Smooth muscle cell (in vitro differentiated cells): ENCODE data around the gene CCNA2. TPM values are rescaled to one million over a fixed set of nuclear protein-coding genes. Genes with fewer than 3 reads are reported as not detected.

Source experiments
- DNase-seq: peaks from one replicate; lab custom pipeline; 2025; ENCODE audit not compliant: unreplicated experiment; lab: John Stamatoyannopoulos, UW
- H2AFZ ChIP-seq: fragments of 200-600 bp; sonication (generic); 2 replicates; pipeline ENCODE4 v1.6.0; 2016; ENCODE audit warnings: antibody characterized with exemption, low read depth, mild to moderate bottlenecking
- H3F3A ChIP-seq: fragments of 200-600 bp; sonication (generic); 2 replicates; pipeline ENCODE4 v1.6.0; 2017; ENCODE audit warnings: antibody characterized with exemption, low read depth
- H3K27ac ChIP-seq: fragments of 200-600 bp; sonication (generic); 2 replicates; pipeline ENCODE4 v1.5.1; 2016; ENCODE audit warnings: low read depth, mild to moderate bottlenecking
- H3K27me3 ChIP-seq: fragments of 200-600 bp; sonication (generic); 2 replicates; pipeline ENCODE4 v1.6.1; 2016; ENCODE audit warnings: low read depth, mild to moderate bottlenecking
- H3K36me3 ChIP-seq: fragments of 200-600 bp; sonication (generic); 2 replicates; pipeline ENCODE4 v1.5.1; 2016; ENCODE audit warnings: low read depth
- H3K4me1 ChIP-seq: fragments of 200-600 bp; sonication (generic); 2 replicates; pipeline ENCODE4 v1.5.1; 2016; ENCODE audit warnings: low read depth
- H3K4me2 ChIP-seq: fragments of 200-600 bp; sonication (generic); 2 replicates; pipeline ENCODE4 v1.6.0; 2016; ENCODE audit warnings: mild to moderate bottlenecking
- H3K4me3 ChIP-seq: fragments of 200-600 bp; sonication (generic); 2 replicates; pipeline ENCODE4 v1.5.1; 2016; ENCODE audit warnings: mild to moderate bottlenecking
- H3K79me2 ChIP-seq: fragments of 200-600 bp; sonication (generic); 2 replicates; pipeline ENCODE4 v1.6.0; 2016; ENCODE audit warnings: low read depth, mild to moderate bottlenecking
- H3K9ac ChIP-seq: fragments of 200-600 bp; sonication (generic); 2 replicates; pipeline ENCODE4 v1.6.0; 2016; ENCODE audit warnings: low read depth
- H3K9me3 ChIP-seq: fragments of 200-600 bp; sonication (generic); replicated peaks from 2 replicates; pipeline ENCODE4 v1.5.1; 2016; ENCODE audit warnings: low read depth
- H4K20me1 ChIP-seq: fragments of 200-600 bp; sonication (generic); 2 replicates; pipeline ENCODE4 v1.6.0; 2016; ENCODE audit warnings: low read depth
- WGBS: methylation state at CpG from one replicate; pipeline ENCODE4 v1.1.7; 2016; ENCODE audit warnings: low lambda C conversion rate; 5-methylcytosine and 5-hydroxymethylcytosine counted together
- polyA plus RNA-seq: library from polyadenylated mRNA; unstranded; fragments of >200 nt; fragmentation: Nextera tagmentation; extraction: Ambion mirVana; gene quantifications from 2 replicates; pipeline ENCODE4 v1.2.1, GENCODE V29; 2016
- total RNA-seq: library from RNA; depleted of rRNA; stranded (reverse); fragments of >200 nt; gene quantifications from 2 replicates; pipeline ENCODE4 v1.2.3, GENCODE V29; 2014
- TF ChIP-seq, protein P1 (sequence below): fragments of 200-600 bp; sonication (generic); IDR thresholded peaks from 2 replicates; pipeline ENCODE4 v1.5.1; 2017; ENCODE audit warnings: borderline replicate concordance, mild to moderate bottlenecking, antibody characterized with exemption; ENCODE audit not compliant: insufficient read depth, poor library complexity, severe bottlenecking

The CCNA2 gene
- total and polyA plus RNA-seq, 2 experiments from 2014 or later: 13.0 to 21.4 TPM

DNA sequence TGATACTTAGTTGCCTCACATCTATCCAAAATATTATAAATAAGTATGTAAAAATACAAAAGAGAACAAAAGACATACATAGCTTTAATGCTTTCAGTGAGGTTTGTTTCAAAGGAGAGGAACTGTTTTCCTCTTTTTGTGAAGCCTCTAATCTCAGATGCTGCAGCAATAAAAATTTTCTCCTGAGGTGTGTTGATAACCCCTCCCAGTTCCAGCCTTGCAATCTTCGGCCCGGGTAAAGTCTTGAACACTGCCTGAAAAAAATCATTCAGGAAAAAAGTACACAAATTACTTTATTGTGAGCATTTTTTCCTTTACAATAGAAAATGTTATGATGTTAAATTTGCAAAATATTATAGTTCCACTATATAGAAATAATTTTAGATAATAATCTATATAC is 37.7 kb upstream of the CCNA2 start:
- H3F3A ChIP-seq: no peaks in the 10 kb centered on the region
- DNase-seq: no peak
- H4K20me1 ChIP-seq: no peaks in the 10 kb centered on the region
- no peaks in the 10 kb centered on the region for H3K27me3 ChIP-seq
- TF ChIP-seq, protein P1, sequence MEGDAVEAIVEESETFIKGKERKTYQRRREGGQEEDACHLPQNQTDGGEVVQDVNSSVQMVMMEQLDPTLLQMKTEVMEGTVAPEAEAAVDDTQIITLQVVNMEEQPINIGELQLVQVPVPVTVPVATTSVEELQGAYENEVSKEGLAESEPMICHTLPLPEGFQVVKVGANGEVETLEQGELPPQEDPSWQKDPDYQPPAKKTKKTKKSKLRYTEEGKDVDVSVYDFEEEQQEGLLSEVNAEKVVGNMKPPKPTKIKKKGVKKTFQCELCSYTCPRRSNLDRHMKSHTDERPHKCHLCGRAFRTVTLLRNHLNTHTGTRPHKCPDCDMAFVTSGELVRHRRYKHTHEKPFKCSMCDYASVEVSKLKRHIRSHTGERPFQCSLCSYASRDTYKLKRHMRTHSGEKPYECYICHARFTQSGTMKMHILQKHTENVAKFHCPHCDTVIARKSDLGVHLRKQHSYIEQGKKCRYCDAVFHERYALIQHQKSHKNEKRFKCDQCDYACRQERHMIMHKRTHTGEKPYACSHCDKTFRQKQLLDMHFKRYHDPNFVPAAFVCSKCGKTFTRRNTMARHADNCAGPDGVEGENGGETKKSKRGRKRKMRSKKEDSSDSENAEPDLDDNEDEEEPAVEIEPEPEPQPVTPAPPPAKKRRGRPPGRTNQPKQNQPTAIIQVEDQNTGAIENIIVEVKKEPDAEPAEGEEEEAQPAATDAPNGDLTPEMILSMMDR: no peak
- no peak overlapping the region for H3K27ac ChIP-seq
- H3K4me2 ChIP-seq: no peak overlapping the region
- WGBS: 97% methylated on average over 2 of the region's 2 CpGs
- no peaks in the 10 kb centered on the region for H3K9me3 ChIP-seq
- peaks cover 8% of the 10 kb centered on the region for H3K36me3 ChIP-seq
- H3K79me2 ChIP-seq: no peaks in the 10 kb centered on the region
- no peaks in the 10 kb centered on the region for H3K4me1 ChIP-seq
- no peak overlapping the region for H3K9ac ChIP-seq
- no peak overlapping the region for H3K4me3 ChIP-seq
- no peak overlapping the region for H2AFZ ChIP-seq

- H4K20me1 ChIP-seq: no peaks in the 10 kb centered on the region
- TF ChIP-seq, protein P1: no peak
- no peak overlapping the region for H3K4me3 ChIP-seq
- H3K4me1 ChIP-seq: no peaks in the 10 kb centered on the region
- no peaks in the 10 kb centered on the region for H3K79me2 ChIP-seq
- H3K27ac ChIP-seq: no peak overlapping the region
- H3K9ac ChIP-seq: no peak overlapping the region
- H3F3A ChIP-seq: no peaks in the 10 kb centered on the region
- peaks cover 3% of the 10 kb centered on the region for H3K36me3 ChIP-seq
- H3K9me3 ChIP-seq: no peaks in the 10 kb centered on the region
- no peak overlapping the region for H2AFZ ChIP-seq
- H3K4me2 ChIP-seq: no peak overlapping the region
- no peaks in the 10 kb centered on the region for H3K27me3 ChIP-seq
- no peak for DNase-seq
These were observed 36.4 kb upstream of the CCNA2 start for GRCh38 chr4:121860121-121860520.

GRCh38 chr4:121851354-121851753 is 27.7 kb upstream of the CCNA2 start:
- no peak overlapping the region for H3K4me2 ChIP-seq
- peaks cover 5% of the 10 kb centered on the region for H3K36me3 ChIP-seq
- no peak overlapping the region for H3K9ac ChIP-seq
- H3K4me1 ChIP-seq: no peaks in the 10 kb centered on the region
- no peak overlapping the region for H3K4me3 ChIP-seq
- no peak overlapping the region for H2AFZ ChIP-seq
- DNase-seq: no peak
- H3K79me2 ChIP-seq: no peaks in the 10 kb centered on the region
- H4K20me1 ChIP-seq: no peaks in the 10 kb centered on the region
- WGBS: 97% methylated on average over 1 of the region's 1 CpG
- H3F3A ChIP-seq: no peaks in the 10 kb centered on the region
- TF ChIP-seq, protein P1: no peak
- no peaks in the 10 kb centered on the region for H3K27me3 ChIP-seq
- H3K9me3 ChIP-seq: no peaks in the 10 kb centered on the region
- H3K27ac ChIP-seq: no peak overlapping the region

- H3K4me2 ChIP-seq: no peak overlapping the region
- no peak overlapping the region for H2AFZ ChIP-seq
- H3K79me2 ChIP-seq: no peaks in the 10 kb centered on the region
- no peak for DNase-seq
- H3K36me3 ChIP-seq: peaks cover 16% of the 10 kb centered on the region
- 91% methylated on average over 6 of the region's 6 CpGs for WGBS
- H3K27me3 ChIP-seq: no peaks in the 10 kb centered on the region
- no peak overlapping the region for H3K4me3 ChIP-seq
- H3K9ac ChIP-seq: no peak overlapping the region
- no peak overlapping the region for H3K27ac ChIP-seq
- TF ChIP-seq, protein P1: no peak
- no peaks in the 10 kb centered on the region for H4K20me1 ChIP-seq
- H3K9me3 ChIP-seq: no peaks in the 10 kb centered on the region
- no peaks in the 10 kb centered on the region for H3K4me1 ChIP-seq
- H3F3A ChIP-seq: no peaks in the 10 kb centered on the region
These were observed 23.0 kb upstream of the CCNA2 start for GRCh38 chr4:121846662-121847061.
